ENCODE data around the gene P3H1. TPM values are rescaled to one million over a fixed set of nuclear protein-coding genes. Genes with fewer than 3 reads are reported as not detected.
"Not testable (repeated sequence)": the region's sequence is repeated elsewhere in the genome, so short reads cannot be mapped to it uniquely, and the experiment has no call there.

P3H1 gene
- total RNA-seq: 100 to 1,000 TPM in 1 of 4 donors, 10 to 100 TPM in 3; 19.4 to 151 (median 27.9) TPM

GRCh38 chr1:42766741-42767509 is at the start of gene P3H1, which contains the start of gene C1orf50:
Gene P3H1 (minus strand): TSS chr1:42767028. CDS start chr1:42766971, 57 bp downstream.
Gene C1orf50 (plus strand): TSS chr1:42767249. CDS start chr1:42767312, 63 bp downstream.
- Histone ChIP-seq H3K27ac (peak within 1 kb of the TSS; percentile 81 to 92 (median 90)), H3K4me1 (peaks cover 0 to 33% (median 3%) of the 10 kb centered on the region in 4 donors), H3K9me3 (no peaks in the 10 kb centered on the region), H3K4me3 (peak within 1 kb of the TSS; percentile 72 to 99 (median 93)), H3K36me3 (peaks cover 0 to 3% (median 0%) of the 10 kb centered on the region in 3 donors), H3K27me3 (no peaks in the 10 kb centered on the region)
- peak; percentile 100 for DNase-seq
- TF ChIP-seq POLR2A (IDR thresholded peaks at IDR 0.05): peak; percentile 95 to 98
- TF ChIP-seq, protein P1, sequence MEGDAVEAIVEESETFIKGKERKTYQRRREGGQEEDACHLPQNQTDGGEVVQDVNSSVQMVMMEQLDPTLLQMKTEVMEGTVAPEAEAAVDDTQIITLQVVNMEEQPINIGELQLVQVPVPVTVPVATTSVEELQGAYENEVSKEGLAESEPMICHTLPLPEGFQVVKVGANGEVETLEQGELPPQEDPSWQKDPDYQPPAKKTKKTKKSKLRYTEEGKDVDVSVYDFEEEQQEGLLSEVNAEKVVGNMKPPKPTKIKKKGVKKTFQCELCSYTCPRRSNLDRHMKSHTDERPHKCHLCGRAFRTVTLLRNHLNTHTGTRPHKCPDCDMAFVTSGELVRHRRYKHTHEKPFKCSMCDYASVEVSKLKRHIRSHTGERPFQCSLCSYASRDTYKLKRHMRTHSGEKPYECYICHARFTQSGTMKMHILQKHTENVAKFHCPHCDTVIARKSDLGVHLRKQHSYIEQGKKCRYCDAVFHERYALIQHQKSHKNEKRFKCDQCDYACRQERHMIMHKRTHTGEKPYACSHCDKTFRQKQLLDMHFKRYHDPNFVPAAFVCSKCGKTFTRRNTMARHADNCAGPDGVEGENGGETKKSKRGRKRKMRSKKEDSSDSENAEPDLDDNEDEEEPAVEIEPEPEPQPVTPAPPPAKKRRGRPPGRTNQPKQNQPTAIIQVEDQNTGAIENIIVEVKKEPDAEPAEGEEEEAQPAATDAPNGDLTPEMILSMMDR (IDR thresholded peaks at IDR 0.05): no peak

- Histone ChIP-seq H3K27ac (peak overlapping the region; percentile 92 to 98 (median 96)), H3K4me1 (peaks cover 0 to 7% (median 2%) of the 10 kb centered on the region in 4 donors), H3K4me3 (peak overlapping the region; percentile 64 to 95 (median 80)), H3K27me3 (no peaks in the 10 kb centered on the region), H3K9me3 (no peaks in the 10 kb centered on the region), H3K36me3 (no peaks in the 10 kb centered on the region)
- DNase-seq: no peak
- no peak for TF ChIP-seq POLR2A (IDR thresholded peaks at IDR 0.05)
- TF ChIP-seq, protein P1 (IDR thresholded peaks at IDR 0.05): no peak
These were observed 49.2 kb upstream of the P3H1 start for GRCh38 chr1:42815941-42816584.

- not testable (repeated sequence) for H3K9me3 ChIP-seq, H3K27ac ChIP-seq, H3K36me3 ChIP-seq, H3K4me1 ChIP-seq, DNase-seq, H3K27me3 ChIP-seq, H3K4me3 ChIP-seq
These were observed 48.0 kb upstream of the P3H1 start for GRCh38 chr1:42814815-42815214.

GRCh38 chr1:42807056-42807668 is 40.3 kb upstream of the P3H1 start:
- Histone ChIP-seq H3K27ac (no peak overlapping the region), H3K36me3 (no peaks in the 10 kb centered on the region), H3K4me3 (no peak overlapping the region), H3K4me1 (no peaks in the 10 kb centered on the region), H3K9me3 (no peaks in the 10 kb centered on the region), H3K27me3 (no peaks in the 10 kb centered on the region)
- no peak for DNase-seq
- TF ChIP-seq POLR2A (IDR thresholded peaks at IDR 0.05): no peak
- TF ChIP-seq, protein P1 (IDR thresholded peaks at IDR 0.05): no peak

DNA sequence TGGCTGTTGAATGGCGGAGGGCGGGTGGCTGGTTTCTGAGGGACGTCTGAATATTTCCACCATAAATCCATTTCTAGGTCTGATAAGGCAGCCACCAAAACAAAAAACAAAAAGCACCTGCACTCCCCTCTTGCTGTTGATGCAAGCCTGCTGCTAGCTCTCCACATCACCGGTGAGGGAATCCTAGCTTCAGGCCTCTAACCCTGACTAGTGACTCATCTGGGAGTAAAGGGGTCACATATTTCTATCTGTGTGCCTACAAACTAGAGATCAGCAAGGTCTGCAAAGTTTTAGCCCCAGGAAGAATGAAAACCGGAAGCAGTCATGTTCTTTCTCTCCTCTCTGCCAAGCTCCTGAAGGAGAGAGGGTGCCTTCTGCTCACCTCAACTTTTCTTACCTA is 39.8 kb upstream of the P3H1 start:
- TF ChIP-seq, protein P1 (IDR thresholded peaks at IDR 0.05): no peak
- no peak for TF ChIP-seq POLR2A (IDR thresholded peaks at IDR 0.05)
- Histone ChIP-seq H3K27ac (no peak overlapping the region), H3K9me3 (no peaks in the 10 kb centered on the region), H3K36me3 (no peaks in the 10 kb centered on the region), H3K4me3 (no peak overlapping the region), H3K4me1 (no peaks in the 10 kb centered on the region), H3K27me3 (no peaks in the 10 kb centered on the region)
- DNase-seq: no peak

GRCh38 chr1:42806171-42806570 is 39.3 kb upstream of the P3H1 start:
- no peak overlapping the region for H3K27ac ChIP-seq
- no peaks in the 10 kb centered on the region for H3K4me1 ChIP-seq
- H3K4me3 ChIP-seq: no peak overlapping the region
- DNase-seq: no peak
- H3K9me3 ChIP-seq: no peaks in the 10 kb centered on the region
- no peaks in the 10 kb centered on the region for H3K27me3 ChIP-seq
- no peaks in the 10 kb centered on the region for H3K36me3 ChIP-seq
- no peak for TF ChIP-seq POLR2A (IDR thresholded peaks at IDR 0.05)
- TF ChIP-seq, protein P1 (IDR thresholded peaks at IDR 0.05): no peak
